GF-D8 (cell line): ENCODE data around the gene PIM3.

Experiments
- DNase-seq: peaks from one replicate; lab custom pipeline; 2025; lab: John Stamatoyannopoulos, UW

Gene PIM3

DNA sequence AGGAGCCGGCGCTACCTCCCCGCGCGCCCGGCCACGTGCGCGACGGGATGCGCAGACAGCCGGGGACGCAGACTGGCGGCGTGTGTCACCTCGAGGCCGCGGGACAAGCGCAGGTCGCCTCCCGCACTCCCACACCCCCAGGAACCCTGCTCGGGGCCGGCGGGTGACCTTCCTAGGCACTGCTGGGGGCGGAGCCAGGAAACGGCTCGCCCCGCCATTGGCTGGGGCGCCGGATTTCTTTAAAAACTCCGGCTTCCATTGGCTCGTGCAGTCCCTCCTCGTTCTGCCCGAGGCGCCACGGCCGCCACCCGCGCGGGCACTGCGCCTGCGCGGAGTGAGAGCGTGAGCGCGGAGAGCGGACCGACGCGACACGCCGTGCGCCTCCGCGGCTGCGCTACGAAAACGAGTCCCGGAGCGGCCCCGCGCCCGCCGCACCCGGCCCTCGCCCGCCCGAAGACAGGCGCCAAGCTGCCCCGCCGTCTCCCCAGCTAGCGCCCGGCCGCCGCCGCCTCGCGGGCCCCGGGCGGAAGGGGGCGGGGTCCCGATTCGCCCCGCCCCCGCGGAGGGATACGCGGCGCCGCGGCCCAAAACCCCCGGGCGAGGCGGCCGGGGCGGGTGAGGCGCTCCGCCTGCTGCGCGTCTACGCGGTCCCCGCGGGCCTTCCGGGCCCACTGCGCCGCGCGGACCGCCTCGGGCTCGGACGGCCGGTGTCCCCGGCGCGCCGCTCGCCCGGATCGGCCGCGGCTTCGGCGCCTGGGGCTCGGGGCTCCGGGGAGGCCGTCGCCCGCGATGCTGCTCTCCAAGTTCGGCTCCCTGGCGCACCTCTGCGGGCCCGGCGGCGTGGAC, at the start of gene PIM3:
TSS of gene PIM3 (plus strand) at position 614 of the 846 bp plus-strand sequence. CDS start at position 790, 176 bp downstream.
- peak; percentile 90 for DNase-seq

- no peak for DNase-seq
Measured at GRCh38 chr22:49911881-49912625, 48.5 kb upstream of the PIM3 start.

- DNase-seq: no peak
Measured at GRCh38 chr22:49913026-49913425, 47.5 kb upstream of the PIM3 start.

GRCh38 chr22:49913446-49913845, 47.1 kb upstream of the PIM3 start:
- DNase-seq: no peak

GRCh38 chr22:49914256-49914655, 46.3 kb upstream of the PIM3 start:
- DNase-seq: no peak

GRCh38 chr22:49915610-49916009, 45.0 kb upstream of the PIM3 start:
- DNase-seq: no peak

DNA sequence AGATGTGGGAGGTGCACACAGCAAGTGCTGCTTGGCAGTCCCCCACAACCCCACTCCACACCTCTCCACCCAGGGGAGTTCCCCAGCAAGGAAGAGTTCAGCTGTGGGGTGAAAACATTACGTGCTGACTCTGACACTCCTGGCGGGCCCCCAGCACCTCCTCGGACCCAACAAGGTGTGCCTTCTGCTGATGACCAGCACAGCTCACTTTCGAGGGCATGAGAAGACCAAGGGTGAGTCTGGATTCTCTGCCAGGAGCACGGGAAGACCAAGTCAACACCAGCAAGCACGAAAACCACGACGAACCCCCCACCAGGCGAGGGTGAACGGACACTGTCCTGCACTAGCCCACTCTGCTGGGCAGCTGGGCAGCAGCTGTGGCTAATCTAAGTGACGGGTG, 43.7 kb upstream of the PIM3 start:
- no peak for DNase-seq

DNA sequence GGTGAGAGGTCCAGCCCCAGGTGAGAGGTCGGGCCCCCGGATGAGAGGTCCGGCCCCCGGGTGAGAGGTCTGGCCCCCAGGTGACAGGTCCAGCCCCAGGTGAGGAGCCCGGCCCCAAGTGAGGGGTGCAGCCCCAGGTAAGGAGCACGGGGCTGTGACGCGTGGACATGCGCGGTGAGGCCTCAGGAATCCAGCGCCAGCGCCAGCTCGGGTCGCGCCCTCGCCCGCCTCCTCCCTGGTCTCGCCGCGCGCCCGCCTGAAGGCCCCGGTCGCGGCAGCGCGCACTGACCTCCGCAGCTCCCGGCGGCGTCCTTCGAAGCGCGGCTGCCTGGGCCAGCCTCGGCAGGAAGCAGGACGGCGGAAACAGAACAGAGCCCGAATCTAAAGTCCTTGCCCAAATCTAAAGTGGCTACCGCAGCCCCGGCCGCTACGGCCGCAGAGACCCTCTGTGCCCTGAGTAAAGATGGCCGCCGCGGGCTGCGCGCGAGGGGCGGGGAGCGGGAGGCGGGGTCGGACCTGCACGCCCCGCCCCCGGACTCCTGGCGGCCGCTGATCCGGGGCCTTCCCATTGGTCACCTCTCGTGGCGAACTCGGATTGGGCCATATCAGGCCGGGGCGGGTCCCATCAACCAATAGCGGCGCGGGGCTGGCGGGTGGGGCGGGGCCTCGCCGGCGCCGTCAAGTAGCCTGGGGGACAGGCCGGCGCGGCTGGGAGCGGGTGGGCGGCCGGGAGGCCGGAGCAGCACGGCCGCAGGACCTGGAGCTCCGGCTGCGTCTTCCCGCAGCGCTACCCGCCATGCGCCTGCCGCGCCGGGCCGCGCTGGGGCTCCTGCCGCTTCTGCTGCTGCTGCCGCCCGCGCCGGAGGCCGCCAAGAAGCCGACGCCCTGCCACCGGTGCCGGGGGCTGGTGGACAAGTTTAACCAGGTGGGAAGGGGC, 42.3 kb upstream of the PIM3 start, which contains the start of the genes ALG12 and CRELD2:
TSS of gene ALG12 (minus strand) at position 465 of the 937 bp plus-strand sequence. CDS start 4,673 bp downstream, outside the sequence.
TSS of gene CRELD2 (plus strand) at position 661 of the 937 bp plus-strand sequence. CDS start at position 797, 136 bp downstream.
- peak; percentile 84 for DNase-seq

DNA sequence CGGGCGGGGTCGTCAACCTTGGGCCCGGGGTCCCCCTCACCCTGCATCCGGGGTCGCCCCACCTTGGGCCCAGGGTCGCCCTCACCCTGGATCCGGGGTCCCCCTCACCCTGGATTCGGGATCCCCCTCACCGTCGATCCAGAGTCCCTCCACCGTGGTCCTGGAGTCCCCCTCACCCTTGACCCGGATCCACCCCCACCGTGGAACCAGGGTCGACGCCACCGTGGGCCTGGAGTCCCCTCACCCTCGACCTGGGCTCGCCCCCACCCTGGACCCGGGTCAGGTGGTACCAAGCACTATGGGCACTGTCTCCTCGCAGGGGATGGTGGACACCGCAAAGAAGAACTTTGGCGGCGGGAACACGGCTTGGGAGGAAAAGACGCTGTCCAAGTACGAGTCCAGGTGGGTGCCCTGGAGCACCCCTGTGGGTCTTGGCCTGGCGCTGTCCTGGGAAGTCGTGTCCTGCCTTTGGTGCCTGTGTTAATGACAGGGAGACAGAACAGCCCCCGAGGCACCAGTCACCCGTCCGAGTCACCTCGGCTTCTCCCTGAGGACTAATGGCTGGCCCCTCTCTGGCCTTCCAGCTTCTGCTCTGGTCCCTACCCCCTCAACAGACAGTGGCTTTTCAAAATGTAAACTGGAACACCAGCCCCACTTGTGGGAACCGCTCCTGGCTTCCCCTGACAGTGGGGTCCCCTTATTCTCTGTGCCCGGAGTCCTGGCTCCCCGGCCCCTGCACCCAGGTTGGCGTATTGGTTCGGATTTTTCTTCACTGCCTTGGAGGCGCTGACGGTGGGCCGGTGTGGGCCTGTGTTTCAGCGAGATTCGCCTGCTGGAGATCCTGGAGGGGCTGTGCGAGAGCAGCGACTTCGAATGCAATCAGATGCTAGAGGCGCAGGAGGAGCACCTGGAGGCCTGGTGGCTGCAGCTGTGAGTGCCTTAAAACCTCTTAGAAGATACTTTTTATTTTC, 41.4 kb upstream of the PIM3 start:
- no peak for DNase-seq

DNA sequence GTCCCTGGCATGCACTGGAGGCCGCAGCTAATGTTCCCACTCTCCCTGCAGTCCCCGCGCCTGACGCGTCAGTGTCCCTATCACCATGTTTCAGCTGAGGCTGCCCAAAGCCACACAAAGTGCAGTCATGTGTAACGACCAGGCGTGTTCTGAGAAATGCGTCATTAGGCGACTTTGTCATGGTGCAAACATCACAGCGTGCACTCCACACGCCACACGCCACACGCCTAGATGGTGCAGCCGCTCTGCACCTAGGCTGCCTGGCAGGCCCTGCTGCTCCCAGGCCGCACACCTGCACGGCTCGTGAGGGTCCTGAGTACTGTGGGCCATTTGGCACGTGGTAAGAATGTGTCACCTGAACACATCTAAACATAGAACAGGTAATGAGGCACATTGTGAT, 39.7 kb upstream of the PIM3 start:
- DNase-seq: no peak

DNA sequence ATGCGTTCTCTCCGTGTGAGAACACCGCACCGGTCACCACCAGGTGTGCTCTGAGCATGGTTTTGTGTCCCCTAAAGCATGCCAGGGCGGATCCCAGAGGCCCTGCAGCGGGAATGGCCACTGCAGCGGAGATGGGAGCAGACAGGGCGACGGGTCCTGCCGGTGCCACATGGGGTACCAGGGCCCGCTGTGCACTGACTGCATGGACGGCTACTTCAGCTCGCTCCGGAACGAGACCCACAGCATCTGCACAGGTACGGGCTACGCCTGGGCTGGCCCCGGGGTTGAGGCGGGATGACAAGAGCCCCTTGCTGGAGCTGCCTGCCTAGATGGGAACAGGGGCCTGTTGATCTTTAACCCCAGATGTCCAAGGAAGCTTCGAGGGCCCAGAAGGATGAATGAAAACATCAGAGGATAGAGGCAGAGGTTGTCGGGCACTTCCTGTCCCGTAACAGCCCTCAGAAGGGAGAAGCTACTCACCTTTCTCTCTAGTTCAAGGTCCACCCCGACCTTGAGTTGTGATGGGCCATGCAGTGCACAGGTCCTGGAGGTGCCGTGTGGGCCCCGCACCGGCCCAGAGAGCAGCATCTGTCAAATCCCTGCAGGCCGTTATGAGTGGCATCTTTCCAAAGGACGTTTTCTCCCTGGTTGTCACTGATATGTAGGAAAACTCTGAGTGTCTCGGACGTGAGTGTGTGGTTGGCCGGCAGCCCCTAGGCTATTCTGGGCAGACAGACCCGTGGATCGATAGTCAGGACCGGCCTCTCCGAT, 38.9 kb upstream of the PIM3 start:
- no peak for DNase-seq

DNA sequence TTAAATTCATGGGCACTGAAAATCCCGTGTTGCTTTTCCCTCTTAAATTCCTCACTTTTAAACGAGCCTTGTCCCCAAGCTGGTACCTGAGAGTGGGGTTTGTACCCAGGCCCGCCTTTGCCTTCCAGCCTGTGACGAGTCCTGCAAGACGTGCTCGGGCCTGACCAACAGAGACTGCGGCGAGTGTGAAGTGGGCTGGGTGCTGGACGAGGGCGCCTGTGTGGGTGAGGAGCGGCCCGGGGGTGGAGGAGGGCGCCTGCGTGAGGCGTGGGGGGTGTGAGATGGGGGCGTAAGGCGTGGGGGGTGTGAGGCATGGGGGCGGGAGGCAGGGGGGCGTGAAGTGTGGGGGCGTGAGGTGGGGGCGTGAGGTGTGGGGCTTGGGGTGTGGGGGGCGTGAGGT, 38.1 kb upstream of the PIM3 start:
- DNase-seq: no peak

- DNase-seq: no peak
Measured at GRCh38 chr22:49922926-49923325, 37.6 kb upstream of the PIM3 start.

GRCh38 chr22:49923445-49923844, 37.1 kb upstream of the PIM3 start:
- DNase-seq: no peak

DNA sequence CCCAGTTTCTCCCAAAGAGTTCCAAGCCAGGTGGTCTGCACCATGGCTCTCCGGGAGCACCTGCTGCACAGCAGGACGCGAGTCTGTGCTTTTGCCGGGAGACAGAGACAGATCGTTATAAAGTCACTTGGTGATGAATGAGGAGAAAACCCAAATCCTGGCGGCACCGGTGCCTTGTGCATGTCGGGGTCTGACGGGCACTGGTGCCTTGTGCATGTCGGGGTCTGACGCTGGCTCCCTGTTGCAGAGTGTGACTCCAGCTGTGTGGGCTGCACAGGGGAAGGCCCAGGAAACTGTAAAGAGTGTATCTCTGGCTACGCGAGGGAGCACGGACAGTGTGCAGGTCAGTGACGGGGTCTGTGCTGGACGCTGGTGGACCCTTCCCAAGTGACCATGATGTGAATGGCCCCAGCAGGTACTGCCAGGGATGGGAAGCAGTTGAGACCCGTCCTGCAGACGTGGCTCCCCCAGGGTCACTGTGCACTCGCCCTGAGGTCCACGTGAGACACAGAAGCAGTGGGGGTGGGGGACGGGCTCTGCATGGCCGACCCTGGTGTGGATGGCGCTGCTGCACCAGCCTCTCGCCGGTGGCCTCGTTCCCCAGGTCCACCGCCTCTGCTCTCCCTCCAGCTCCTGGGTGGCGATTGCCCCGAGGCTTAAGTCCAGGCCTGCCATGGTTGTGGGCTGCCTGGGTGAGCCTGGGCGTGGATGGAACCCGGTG, 36.3 kb upstream of the PIM3 start:
- DNase-seq: no peak

DNA sequence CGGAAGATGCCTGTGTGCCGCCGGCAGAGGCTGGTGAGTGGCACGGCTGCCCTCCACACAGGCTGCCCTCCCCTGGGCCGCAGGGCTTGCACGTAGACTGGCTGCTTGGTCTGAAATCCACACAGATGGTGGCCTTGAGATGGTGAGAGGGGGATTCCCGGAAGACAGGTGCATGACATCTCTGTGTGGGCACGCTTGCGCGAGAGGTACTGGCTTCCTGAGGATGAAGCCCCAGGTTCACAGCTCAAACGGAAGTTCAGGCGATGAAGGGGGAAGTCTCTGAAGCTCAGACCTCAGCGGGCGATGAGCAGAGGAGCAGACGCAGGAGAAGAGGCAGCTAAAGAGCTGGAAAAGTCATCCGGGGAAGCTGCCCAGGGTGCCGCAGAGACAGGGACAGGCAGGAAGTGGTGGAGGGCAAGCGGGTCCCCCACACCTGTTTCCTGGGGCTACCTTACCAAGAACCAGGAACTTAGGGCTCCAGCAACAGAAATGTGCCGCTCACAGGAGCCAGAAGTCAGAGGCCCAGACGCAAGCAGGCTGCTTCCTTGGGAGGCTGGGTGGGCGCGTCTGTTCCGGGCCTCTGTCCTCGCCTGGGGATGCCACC, 34.9 kb upstream of the PIM3 start:
- peak; percentile 45 for DNase-seq

GRCh38 chr22:49926916-49927315, 33.7 kb upstream of the PIM3 start:
- DNase-seq: no peak

DNA sequence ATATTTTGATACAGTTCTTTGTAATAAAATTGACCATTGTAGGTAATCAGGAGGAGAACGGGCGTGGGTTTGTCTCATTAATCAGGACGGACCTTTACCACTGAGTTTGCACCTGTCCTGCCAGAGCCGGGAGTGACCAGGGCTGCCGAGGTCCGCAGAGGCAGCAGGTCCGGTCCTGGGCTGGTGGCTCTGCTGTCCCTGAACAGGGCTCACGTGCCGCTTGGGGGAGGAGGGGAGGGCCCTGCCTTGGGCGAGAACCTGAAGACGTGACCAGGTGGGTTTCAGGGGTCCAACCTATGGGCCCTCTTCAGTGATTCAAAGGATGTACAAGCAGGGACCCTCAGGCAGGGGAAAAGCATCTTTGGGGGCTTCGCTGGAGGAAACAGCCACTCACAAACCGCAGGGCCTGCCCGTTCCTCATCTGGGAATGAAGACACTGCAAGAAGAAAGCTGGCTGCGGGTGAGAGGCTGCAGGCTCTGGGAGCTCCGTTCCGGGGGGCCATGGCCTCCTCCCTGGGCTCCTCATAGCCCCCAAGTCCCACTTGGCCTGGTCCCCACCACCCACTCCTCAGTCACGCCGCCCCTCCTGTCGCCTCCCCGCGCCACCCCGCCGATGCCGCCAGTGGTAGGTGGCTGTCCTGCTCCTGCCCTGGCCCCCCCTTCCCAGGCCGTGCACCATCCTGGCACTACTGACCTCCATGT, 32.9 kb upstream of the PIM3 start:
- no peak for DNase-seq
